Prostate gland (tissue), 2 donors: ENCODE measurements around the gene CORO1C. TPM values are rescaled to one million over a fixed set of nuclear protein-coding genes. Genes with fewer than 3 reads are reported as not detected.

Experiments used
- DNase-seq: peaks from one replicate; pipeline ENCODE4 v3.0.0-alpha.2; 2019; ENCODE audit warnings: low spot score
- H3K27ac ChIP-seq, 2 donors: fragments of 200-600 bp; sonication (generic); 2 replicates each; pipeline ENCODE4 v1.5.1; 2017 to 2019
- H3K27me3 ChIP-seq: fragments of 200-600 bp; sonication (generic); replicated peaks from 2 replicates; pipeline ENCODE4 v1.5.1; 2019; ENCODE audit not compliant: insufficient read depth
- H3K36me3 ChIP-seq, 2 donors: fragments of 200-600 bp; sonication (generic); 1 replicate in 1 of 2; 2 replicates in 1 of 2; pipeline versions ENCODE4 v1.5.1 to v1.8.1; 2017 to 2019
- H3K4me1 ChIP-seq: fragments of 200-600 bp; sonication (generic); replicated peaks from 2 replicates; pipeline ENCODE4 v1.5.1; 2019
- H3K4me3 ChIP-seq, 2 donors: fragments of 200-600 bp; sonication (generic); 2 replicates each; pipeline ENCODE4 v1.5.1; 2017 to 2019
- H3K9me3 ChIP-seq: fragments of 200-600 bp; sonication (generic); 2 replicates; pipeline ENCODE4 v1.5.1; 2017
- POLR2A ChIP-seq: fragments of 450-650 bp; IDR thresholded peaks from one replicate; pipeline ENCODE4 v1.6.1; 2016; ENCODE audit warnings: antibody characterized with exemption, mild to moderate bottlenecking
- POLR2AphosphoS5 ChIP-seq: sonication (generic); formaldehyde crosslinking; IDR thresholded peaks from one replicate; pipeline ENCODE4 v1.6.1; 2017; ENCODE audit warnings: antibody characterized with exemption
- WGBS: methylation state at CpG from one replicate; pipeline ENCODE4 v1.1.5; 2018; 5-methylcytosine and 5-hydroxymethylcytosine counted together
- intact Hi-C: fragments of 100-400 bp; cut with DNase I; formaldehyde crosslinking; loops from one replicate; pipeline ENCODE4 v1.14.2; 2022
- total RNA-seq, 2 donors: library from RNA; depleted of rRNA; stranded (reverse); fragments of >200 nt; gene quantifications; one replicate each; pipeline ENCODE4 v1.1.0, GENCODE V29; 2016
- TF ChIP-seq, protein P1 (sequence below), 4 experiments: fragments of 200-600 bp in 2 of 4; fragments of 450-650 bp in 2 of 4; sonication (generic) in 2 of 4; IDR thresholded peaks; 1 replicate in 3 of 4; 2 replicates in 1 of 4; pipeline ENCODE4 v1.5.1; 2016 to 2019; ENCODE audit warnings: antibody characterized with exemption in 4 of 4, mild to moderate bottlenecking in 2 of 4, moderate library complexity in 2 of 4

CORO1C gene
- total RNA-seq, 2 donors from 2014 or later = 34.9 to 105 TPM

DNA sequence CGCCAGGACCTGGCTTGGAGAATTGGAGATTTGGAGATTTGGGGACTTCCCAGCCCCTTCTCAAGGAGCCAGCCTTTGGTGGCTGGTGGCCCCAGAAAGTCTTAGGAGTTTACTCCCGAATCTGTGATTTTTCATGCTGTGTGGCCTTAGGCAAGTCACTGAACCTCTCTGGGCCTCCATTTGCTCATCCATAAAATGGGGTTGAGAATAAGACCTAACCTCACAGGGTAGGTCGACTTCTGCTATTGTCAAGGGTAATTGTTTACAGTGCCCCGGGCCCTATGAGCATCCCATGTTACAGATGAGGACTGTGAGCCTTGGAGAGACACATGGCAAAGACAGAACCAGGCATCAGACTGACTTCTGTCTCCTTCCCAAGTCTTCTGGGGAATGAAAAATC lies 117.3 kb downstream of the CORO1C start:
- no peaks in the 10 kb centered on the region for H3K27me3 ChIP-seq
- intact Hi-C loops = no loop called here

DNA sequence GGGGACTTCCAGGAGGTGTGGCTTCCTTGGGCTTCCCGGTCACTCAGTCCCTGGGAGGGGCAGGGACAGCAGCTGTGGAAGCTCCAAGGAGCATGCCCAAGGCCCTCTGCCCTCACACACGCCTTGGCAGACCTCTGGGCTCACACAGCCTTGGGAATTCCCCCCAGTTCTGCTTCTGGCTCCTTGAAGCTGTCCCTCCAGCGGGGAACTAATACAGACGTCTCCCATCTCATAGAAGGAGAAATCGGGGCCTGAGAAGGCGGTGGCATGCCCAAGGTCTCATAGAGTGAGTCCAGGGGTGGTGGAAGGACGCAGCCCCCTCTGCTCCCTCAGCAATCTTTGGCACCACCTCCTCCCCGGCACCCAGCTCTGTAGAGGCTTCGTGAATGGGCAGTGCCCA lies 117.8 kb downstream of the CORO1C start:
- no peak for DNase-seq
- Histone ChIP-seq H3K27me3 (no peaks in the 10 kb centered on the region), H3K27ac (no peak overlapping the region), H3K9me3 (no peaks in the 10 kb centered on the region), H3K4me3 (no peak overlapping the region), H3K36me3 (no peaks in the 10 kb centered on the region), H3K4me1 (no peaks in the 10 kb centered on the region)
- intact Hi-C loops = no loop called here
- WGBS = 59% methylated on average over 9 of the region's 9 CpGs
- TF ChIP-seq POLR2A (no peak), POLR2AphosphoS5 (no peak)
- TF ChIP-seq, protein P1, sequence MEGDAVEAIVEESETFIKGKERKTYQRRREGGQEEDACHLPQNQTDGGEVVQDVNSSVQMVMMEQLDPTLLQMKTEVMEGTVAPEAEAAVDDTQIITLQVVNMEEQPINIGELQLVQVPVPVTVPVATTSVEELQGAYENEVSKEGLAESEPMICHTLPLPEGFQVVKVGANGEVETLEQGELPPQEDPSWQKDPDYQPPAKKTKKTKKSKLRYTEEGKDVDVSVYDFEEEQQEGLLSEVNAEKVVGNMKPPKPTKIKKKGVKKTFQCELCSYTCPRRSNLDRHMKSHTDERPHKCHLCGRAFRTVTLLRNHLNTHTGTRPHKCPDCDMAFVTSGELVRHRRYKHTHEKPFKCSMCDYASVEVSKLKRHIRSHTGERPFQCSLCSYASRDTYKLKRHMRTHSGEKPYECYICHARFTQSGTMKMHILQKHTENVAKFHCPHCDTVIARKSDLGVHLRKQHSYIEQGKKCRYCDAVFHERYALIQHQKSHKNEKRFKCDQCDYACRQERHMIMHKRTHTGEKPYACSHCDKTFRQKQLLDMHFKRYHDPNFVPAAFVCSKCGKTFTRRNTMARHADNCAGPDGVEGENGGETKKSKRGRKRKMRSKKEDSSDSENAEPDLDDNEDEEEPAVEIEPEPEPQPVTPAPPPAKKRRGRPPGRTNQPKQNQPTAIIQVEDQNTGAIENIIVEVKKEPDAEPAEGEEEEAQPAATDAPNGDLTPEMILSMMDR (IDR thresholded peaks at IDR 0.05) = no peak

More for the DNA sequence above, 117.3 kb downstream of the CORO1C start:
- no peaks in the 10 kb centered on the region for H3K36me3 ChIP-seq
- H3K4me3 ChIP-seq = no peak overlapping the region
- no peak for DNase-seq
- no peak overlapping the region for H3K27ac ChIP-seq
- H3K4me1 ChIP-seq = no peaks in the 10 kb centered on the region
- TF ChIP-seq POLR2A (no peak), POLR2AphosphoS5 (no peak)
- TF ChIP-seq, protein P1 (IDR thresholded peaks at IDR 0.05) = no peak
- WGBS = 80% methylated on average over 4 of the region's 4 CpGs
- no peaks in the 10 kb centered on the region for H3K9me3 ChIP-seq

DNA sequence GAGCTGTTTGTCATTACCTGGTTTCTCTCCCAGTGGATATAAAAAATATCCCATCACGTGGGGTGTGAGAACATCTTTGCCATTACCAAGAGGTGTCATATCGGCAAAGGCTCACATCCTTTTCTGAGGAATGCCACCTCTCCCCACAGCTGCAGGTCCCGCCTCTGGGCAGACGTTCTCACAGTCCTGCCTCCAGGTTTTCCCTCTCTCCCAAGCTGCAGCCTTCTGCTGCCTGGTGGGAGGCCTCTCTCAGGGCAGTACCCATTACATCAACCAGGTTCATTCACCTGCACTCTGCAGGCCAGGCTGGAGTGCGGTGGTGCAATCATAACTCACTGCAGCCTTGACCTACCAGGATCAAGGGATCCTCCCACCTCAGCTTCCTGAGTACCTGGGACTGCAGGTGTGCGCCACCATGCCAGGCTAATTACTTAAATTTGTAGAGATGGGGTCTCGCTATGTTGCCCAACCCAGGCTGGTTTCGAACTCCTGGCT lies 118.5 kb downstream of the CORO1C start:
- intact Hi-C loops = no loop called here
- no peak for DNase-seq
- 69% methylated on average over 8 of the region's 8 CpGs for WGBS
- no peaks in the 10 kb centered on the region for H3K36me3 ChIP-seq
- no peaks in the 10 kb centered on the region for H3K27me3 ChIP-seq
- H3K9me3 ChIP-seq = no peaks in the 10 kb centered on the region
- no peak overlapping the region for H3K4me3 ChIP-seq
- TF ChIP-seq, protein P1 (IDR thresholded peaks at IDR 0.05) = no peak
- TF ChIP-seq POLR2AphosphoS5 = no peak
- no peak for TF ChIP-seq POLR2A
- H3K27ac ChIP-seq = no peak overlapping the region
- no peaks in the 10 kb centered on the region for H3K4me1 ChIP-seq

DNA sequence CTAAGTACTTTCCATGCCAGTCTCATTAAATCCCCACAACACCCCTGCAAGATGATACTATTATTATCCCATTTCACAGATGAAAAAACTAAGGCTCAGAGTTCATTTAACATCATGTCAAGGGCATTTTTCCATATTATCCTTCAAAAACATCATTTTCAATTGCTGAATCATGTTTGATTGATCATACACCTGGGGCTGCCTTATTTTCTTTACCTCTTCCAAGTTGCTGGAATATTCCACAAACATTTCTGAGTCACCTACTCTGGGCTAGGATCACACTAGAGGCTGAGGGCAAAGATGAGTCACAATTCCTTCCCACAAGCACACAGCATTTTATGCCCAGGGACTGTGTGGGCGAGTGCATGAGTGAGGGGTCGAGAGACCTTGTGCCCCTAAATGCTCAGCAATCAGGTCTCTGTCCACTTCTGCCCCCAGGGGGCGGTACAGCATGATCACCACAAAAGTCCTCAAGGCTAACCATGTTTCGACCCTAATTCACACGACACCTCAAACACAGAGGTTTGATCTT lies 119.4 kb downstream of the CORO1C start:
- no peak overlapping the region for H3K4me3 ChIP-seq
- no peaks in the 10 kb centered on the region for H3K4me1 ChIP-seq
- 62% methylated on average over 5 of the region's 5 CpGs for WGBS
- H3K27ac ChIP-seq = no peak overlapping the region
- no peak for DNase-seq
- no peaks in the 10 kb centered on the region for H3K9me3 ChIP-seq
- TF ChIP-seq, protein P1 (IDR thresholded peaks at IDR 0.05) = peak in 1 of 4 experiments; percentile 18
- TF ChIP-seq POLR2AphosphoS5 = no peak
- no peak for TF ChIP-seq POLR2A
- intact Hi-C loops = no loop called here
- H3K36me3 ChIP-seq = no peaks in the 10 kb centered on the region
- no peaks in the 10 kb centered on the region for H3K27me3 ChIP-seq
